OCI-LY1 (cell line): Measurements from ENCODE around the gene C8G.

Source experiments
- H2AFZ ChIP-seq: fragments of 200-600 bp; sonication (generic), shearing (Covaris generic); 2 replicates; pipeline ENCODE4 v1.6.0; 2014; ENCODE audit warnings: antibody characterized with exemption, mild to moderate bottlenecking, low read length
- H3F3A ChIP-seq: fragments of 200-600 bp; sonication (generic), shearing (Covaris generic); 2 replicates; pipeline ENCODE4 v1.6.0; 2014; ENCODE audit warnings: mild to moderate bottlenecking, antibody characterized with exemption, low read length, moderate library complexity; ENCODE audit not compliant: insufficient read depth
- H3K27ac ChIP-seq: fragments of 200-600 bp; sonication (generic); 2 replicates; pipeline ENCODE4 v1.5.1; 2014; ENCODE audit warnings: low read length, mixed run types, mild to moderate bottlenecking, low read depth; ENCODE audit not compliant: poor library complexity, severe bottlenecking
- H3K27me3 ChIP-seq: fragments of 200-600 bp; sonication (generic); 2 replicates; pipeline ENCODE4 v1.6.0; 2014; ENCODE audit warnings: antibody characterized with exemption, mild to moderate bottlenecking, low read length, moderate library complexity; ENCODE audit not compliant: insufficient read depth
- H3K36me3 ChIP-seq: fragments of 200-600 bp; sonication (generic); 2 replicates; pipeline ENCODE4 v1.6.1; 2014; ENCODE audit warnings: mild to moderate bottlenecking, antibody characterized with exemption, low read length, moderate library complexity, mixed read lengths; ENCODE audit not compliant: insufficient read depth
- H3K4me1 ChIP-seq: fragments of 200-600 bp; sonication (generic); 2 replicates; pipeline ENCODE4 v1.5.1; 2014; ENCODE audit warnings: mild to moderate bottlenecking, low read length, moderate library complexity; ENCODE audit not compliant: insufficient read depth, severe bottlenecking
- H3K4me2 ChIP-seq: fragments of 200-600 bp; sonication (generic), shearing (Covaris generic); 2 replicates; pipeline ENCODE4 v1.6.1; 2014; ENCODE audit warnings: low read length
- H3K4me3 ChIP-seq: fragments of 200-600 bp; sonication (generic); 2 replicates; pipeline ENCODE4 v1.5.1; 2014; ENCODE audit warnings: low read length, low read depth, mild to moderate bottlenecking, mixed read lengths; ENCODE audit not compliant: poor library complexity, severe bottlenecking
- H3K79me2 ChIP-seq: fragments of 200-600 bp; shearing (Covaris generic); 2 replicates; pipeline ENCODE4 v1.6.1; 2016; ENCODE audit warnings: mixed run types, low read length, mixed read lengths; ENCODE audit not compliant: insufficient read depth
- H3K9ac ChIP-seq: fragments of 200-600 bp; sonication (generic), shearing (Covaris generic); 2 replicates; pipeline ENCODE4 v1.6.1; 2014; ENCODE audit warnings: mild to moderate bottlenecking, low read length, mixed read lengths
- H3K9me2 ChIP-seq: fragments of 200-600 bp; sonication (generic), shearing (Covaris generic); 2 replicates; pipeline ENCODE4 v1.6.1; 2014; ENCODE audit warnings: low read depth, mild to moderate bottlenecking, low read length, mixed read lengths
- H3K9me3 ChIP-seq: fragments of 200-600 bp; shearing (Covaris generic); 2 replicates; pipeline ENCODE4 v1.6.1; 2014; ENCODE audit warnings: low read length, mixed read lengths
- H4K20me1 ChIP-seq: fragments of 200-600 bp; sonication (generic), shearing (Covaris generic); 2 replicates; pipeline ENCODE4 v1.6.0; 2016; ENCODE audit warnings: mild to moderate bottlenecking, low read length; ENCODE audit not compliant: insufficient read depth
- CTCF ChIP-seq: fragments of 200-600 bp; sonication (generic), shearing (Covaris generic); IDR thresholded peaks from 2 replicates; pipeline ENCODE4 v1.5.1; 2017; ENCODE audit warnings: mild to moderate bottlenecking, antibody characterized with exemption, low read length, moderate library complexity, mixed read lengths
- EZH2 ChIP-seq: fragments of 200-600 bp; sonication (generic), shearing (Covaris generic); IDR thresholded peaks from 2 replicates; pipeline ENCODE4 v1.8.0; 2017; ENCODE audit warnings: borderline replicate concordance, mixed run types, mild to moderate bottlenecking, antibody characterized with exemption, low read length, moderate library complexity, mixed read lengths

Gene C8G

GRCh38 chr9:136955202-136955942 lies 10.3 kb downstream of the C8G start:
- H2AFZ ChIP-seq: no peak overlapping the region
- no peak overlapping the region for H3K4me2 ChIP-seq
- H4K20me1 ChIP-seq: no peaks in the 10 kb centered on the region
- no peaks in the 10 kb centered on the region for H3F3A ChIP-seq
- H3K9ac ChIP-seq: no peak overlapping the region
- H3K4me1 ChIP-seq: peaks cover 4% of the 10 kb centered on the region
- TF ChIP-seq CTCF: no peak
- no peak for TF ChIP-seq EZH2
- no peaks in the 10 kb centered on the region for H3K9me2 ChIP-seq
- H3K79me2 ChIP-seq: no peaks in the 10 kb centered on the region
- no peak overlapping the region for H3K27ac ChIP-seq
- peaks cover 25% of the 10 kb centered on the region; the same call in 1 of the 2 replicates for H3K27me3 ChIP-seq
- H3K36me3 ChIP-seq: no peaks in the 10 kb centered on the region
- H3K4me3 ChIP-seq: no peak overlapping the region
- no peaks in the 10 kb centered on the region for H3K9me3 ChIP-seq

- no peaks in the 10 kb centered on the region for H3K79me2 ChIP-seq
- no peaks in the 10 kb centered on the region for H3K9me2 ChIP-seq
- H3F3A ChIP-seq: no peaks in the 10 kb centered on the region
- H3K27me3 ChIP-seq: peaks cover 25% of the 10 kb centered on the region; the same call in 1 of the 2 replicates
- H4K20me1 ChIP-seq: no peaks in the 10 kb centered on the region
- no peaks in the 10 kb centered on the region for H3K36me3 ChIP-seq
- no peak overlapping the region for H3K9ac ChIP-seq
- no peak overlapping the region for H3K27ac ChIP-seq
- no peak overlapping the region for H3K4me3 ChIP-seq
- no peaks in the 10 kb centered on the region for H3K9me3 ChIP-seq
- no peak overlapping the region for H3K4me2 ChIP-seq
- H3K4me1 ChIP-seq: no peaks in the 10 kb centered on the region
- no peak overlapping the region for H2AFZ ChIP-seq
- TF ChIP-seq CTCF: no peak
- no peak for TF ChIP-seq EZH2
These were observed 10.9 kb downstream of the C8G start for GRCh38 chr9:136955943-136956335.

GRCh38 chr9:136956604-136957003 lies 11.6 kb downstream of the C8G start:
- Histone ChIP-seq H3K9me2 (no peaks in the 10 kb centered on the region), H4K20me1 (no peaks in the 10 kb centered on the region), H3K4me3 (no peak overlapping the region), H3F3A (no peaks in the 10 kb centered on the region), H3K9me3 (no peaks in the 10 kb centered on the region), H3K4me2 (no peak overlapping the region), H3K79me2 (no peaks in the 10 kb centered on the region), H3K4me1 (no peaks in the 10 kb centered on the region), H2AFZ (no peak overlapping the region), H3K27me3 (peaks cover 25% of the 10 kb centered on the region; the same call in 1 of the 2 replicates), H3K36me3 (no peaks in the 10 kb centered on the region), H3K27ac (no peak overlapping the region), H3K9ac (no peak overlapping the region)
- no peak for TF ChIP-seq EZH2
- no peak for TF ChIP-seq CTCF
